AG04450 (cell line): ENCODE measurements around the gene CPLANE2. TPM values are rescaled to one million over a fixed set of nuclear protein-coding genes. Genes with fewer than 3 reads are reported as not detected.

Source experiments
- CTCF ChIA-PET: fragments of 300-600, 350-600 bp; formaldehyde crosslinking; extraction: SDS; loops from one replicate; lab custom pipeline; 2022; ENCODE audit warnings: antibody characterized with exemption, inconsistent platforms; lab: Charles Lee
- POLR2A ChIA-PET: fragments of 350-600 bp; formaldehyde crosslinking; extraction: SDS; loops from one replicate; lab custom pipeline; 2021; ENCODE audit warnings: antibody characterized with exemption, inconsistent platforms; lab: Yijun Ruan, JAX
- DNase-seq: peaks from one replicate; pipeline ENCODE4 v3.0.0-alpha.2; 2011; ENCODE audit warnings: low read depth, low spot score
- H3K27ac ChIP-seq: one replicate; pipeline ENCODE4 v1.5.1; 2012; ENCODE audit warnings: low read depth, low read length, control low read depth
- H3K27me3 ChIP-seq: one replicate; pipeline ENCODE4 v1.6.0; 2012; ENCODE audit warnings: low read length; ENCODE audit not compliant: control insufficient read depth, insufficient read depth
- H3K4me3 ChIP-seq: 2 replicates; pipeline ENCODE4 v1.5.1; 2011; ENCODE audit warnings: mild to moderate bottlenecking, low read depth, low read length, control low read depth
- H3K9me3 ChIP-seq: 2 replicates; pipeline ENCODE4 v1.5.1; 2012; ENCODE audit warnings: low read length; ENCODE audit not compliant: control insufficient read depth, insufficient read depth
- CTCF ChIP-seq: IDR thresholded peaks from 2 replicates; pipeline ENCODE4 v1.5.1; 2011; ENCODE audit warnings: low read depth, low read length, control low read depth, inconsistent platforms
- polyA plus RNA-seq: library from polyadenylated mRNA; depleted of rRNA; stranded (reverse); fragments of >200 nt; gene quantifications from 2 replicates; pipeline ENCODE4 v1.2.3, GENCODE V29; 2011

The CPLANE2 gene
- polyA plus RNA-seq, 1 experiment = 3.6 TPM

GRCh38 chr1:16232316-16232710, 4.7 kb downstream of the CPLANE2 start:
- ChIA-PET POLR2A (no interaction called here), CTCF (no interaction called here)
- no peak for TF ChIP-seq CTCF
- H3K4me3 ChIP-seq = no peak overlapping the region
- H3K9me3 ChIP-seq = peaks cover 11% of the 10 kb centered on the region
- no peak for DNase-seq
- no peak overlapping the region for H3K27ac ChIP-seq
- peaks cover 16% of the 10 kb centered on the region for H3K27me3 ChIP-seq

GRCh38 chr1:16231331-16232315, 5.4 kb downstream of the CPLANE2 start:
- ChIA-PET POLR2A (no interaction called here), CTCF (no interaction called here)
- Histone ChIP-seq H3K4me3 (no peak overlapping the region), H3K27ac (no peak overlapping the region), H3K27me3 (peaks cover 23% of the 10 kb centered on the region), H3K9me3 (peaks cover 18% of the 10 kb centered on the region)
- no peak for DNase-seq
- TF ChIP-seq CTCF = no peak

GRCh38 chr1:16230744-16231143, 6.2 kb downstream of the CPLANE2 start:
- no peak for DNase-seq
- H3K4me3 ChIP-seq = no peak overlapping the region
- H3K27ac ChIP-seq = no peak overlapping the region
- H3K9me3 ChIP-seq = peaks cover 27% of the 10 kb centered on the region
- TF ChIP-seq CTCF = no peak
- peaks cover 32% of the 10 kb centered on the region for H3K27me3 ChIP-seq
- ChIA-PET POLR2A (no interaction called here), CTCF (no interaction called here)

GRCh38 chr1:16229976-16230740, 6.8 kb downstream of the CPLANE2 start:
- no peak overlapping the region for H3K4me3 ChIP-seq
- H3K9me3 ChIP-seq = peaks cover 28% of the 10 kb centered on the region
- no peak for TF ChIP-seq CTCF
- DNase-seq = no peak
- no peak overlapping the region for H3K27ac ChIP-seq
- CTCF ChIA-PET = no interaction called here
- POLR2A ChIA-PET = no interaction called here
- H3K27me3 ChIP-seq = peaks cover 37% of the 10 kb centered on the region
